Measurements from ENCODE around the gene TBX21. TPM values are rescaled to one million over a fixed set of nuclear protein-coding genes. Genes with fewer than 3 reads are reported as not detected.
A peak's percentile ranks its signal among the peaks of the same experiment; 100 is the strongest.
"Not testable (repeated sequence)": the region's sequence is repeated elsewhere in the genome, so short reads cannot be mapped to it uniquely, and the experiment has no call there.

Gene TBX21
- total and polyA plus RNA-seq, 5 experiments from 2014 or later, result 0.42 to 27.4 (median 1.6) TPM

DNA sequence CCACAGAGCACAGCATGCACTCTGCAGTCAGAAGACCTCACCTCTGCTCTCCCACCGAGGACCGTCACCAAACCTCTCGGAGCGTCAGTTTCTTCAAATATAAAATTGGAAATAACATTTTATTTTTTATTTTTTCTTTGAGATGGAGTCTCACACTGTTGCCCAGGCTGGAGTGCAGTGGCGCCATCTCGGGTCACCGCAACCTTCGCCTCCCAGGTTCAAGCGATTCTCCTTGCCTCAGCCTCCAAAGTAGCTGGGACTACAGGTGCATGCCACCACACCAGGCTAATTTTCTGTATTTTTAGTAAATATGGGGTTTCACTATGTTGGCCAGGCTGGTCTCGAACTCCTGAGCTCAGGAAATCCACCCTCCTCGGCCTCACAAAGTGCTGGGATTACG is 6.9 kb downstream of the TBX21 start:
- POLR2A ChIA-PET, H3K36me3 Mint-ChIP-seq, H3K9me3 Mint-ChIP-seq, ATAC-seq, DNase-seq, H3K27me3 Mint-ChIP-seq: not testable (repeated sequence)
- Mint-ChIP-seq H3K4me1 (peaks cover 2 to 49% (median 17%) of the 10 kb centered on the region in 4 donors), H3K27ac (peak overlapping the region in 1 of 10 donors; percentile 89), H3K4me3 (peak overlapping the region in 1 of 10 donors; percentile 68)

DNA sequence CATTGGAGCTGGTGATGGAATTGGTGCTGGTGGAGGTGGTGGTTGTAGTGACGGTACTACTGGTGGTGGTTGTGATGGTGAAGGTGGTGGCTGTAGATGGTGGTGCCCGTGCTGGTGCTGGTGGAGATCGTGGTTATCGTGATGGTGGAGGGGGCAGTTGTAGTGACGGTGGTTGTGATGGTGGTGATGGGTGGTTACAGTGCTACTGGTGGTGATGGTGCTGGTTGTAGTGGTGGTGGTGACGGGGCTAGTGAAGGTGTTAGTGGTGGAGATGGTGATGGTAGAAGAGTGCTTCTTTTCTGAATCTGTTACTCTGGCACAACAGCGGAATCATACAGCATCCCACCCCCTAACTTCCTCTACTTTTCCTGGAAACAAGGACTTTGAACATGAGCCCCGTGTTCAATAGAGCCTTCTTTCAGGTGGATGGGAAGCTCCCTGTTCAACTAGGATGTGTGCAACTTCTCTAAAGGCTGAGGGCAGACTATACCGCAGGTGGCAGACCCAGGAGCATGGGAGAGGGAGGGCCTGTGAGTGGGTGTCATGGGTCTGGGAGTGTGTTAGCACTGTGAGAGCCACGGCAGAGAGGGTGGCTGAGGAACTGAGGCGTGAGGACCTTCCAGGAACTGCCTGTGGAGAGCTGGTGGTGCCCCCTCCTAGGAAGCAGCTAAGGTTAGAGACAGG is 8.2 kb downstream of the TBX21 start:
- ATAC-seq (no peak), DNase-seq (peak in 1 of 10 donors; percentile 47)
- H3K4me1 Mint-ChIP-seq, result peaks cover 2 to 44% (median 17%) of the 10 kb centered on the region in 4 donors
- H3K4me3 Mint-ChIP-seq, result peak overlapping the region in 4 of 10 donors; percentile 6 to 70 (median 52)
- no peaks in the 10 kb centered on the region for H3K9me3 Mint-ChIP-seq
- peaks cover 0 to 7% (median 5%) of the 10 kb centered on the region in 5 donors for H3K27me3 Mint-ChIP-seq
- H3K36me3 Mint-ChIP-seq, result peaks cover 0 to 2% (median 0%) of the 10 kb centered on the region in 3 donors
- H3K27ac Mint-ChIP-seq, result peak overlapping the region in 6 of 10 donors; percentile 10 to 90 (median 58)
- POLR2A ChIA-PET, result interaction anchor here (0.6 to 1.1 kb wide), 2 partner anchors 14 to 40 kb away, joined by 3 read pairs; no protein-coding TSS in a partner anchor

GRCh38 chr17:47741793-47742145 is 8.7 kb downstream of the TBX21 start:
- DNase-seq, result no peak
- Mint-ChIP-seq H3K36me3 (peaks cover 0 to 2% (median 0%) of the 10 kb centered on the region in 3 donors), H3K4me3 (peak overlapping the region in 3 of 10 donors; percentile 13 to 70 (median 65)), H3K4me1 (peaks cover 2 to 40% (median 16%) of the 10 kb centered on the region in 4 donors), H3K9me3 (no peaks in the 10 kb centered on the region), H3K27ac (peak overlapping the region in 4 of 10 donors; percentile 10 to 89 (median 65)), H3K27me3 (peaks cover 0 to 7% (median 5%) of the 10 kb centered on the region in 5 donors)
- no peak for ATAC-seq
- POLR2A ChIA-PET, result no interaction called here

GRCh38 chr17:47742319-47743181 is 9.5 kb downstream of the TBX21 start:
- DNase-seq (peak in 9 of 10 donors; percentile 32 to 75 (median 55)), ATAC-seq (peak; percentile 77 to 82)
- Mint-ChIP-seq H3K4me3 (peak overlapping the region in 2 of 10 donors; percentile 65 to 70), H3K27ac (peak overlapping the region in 2 of 10 donors; percentile 75 to 89), H3K36me3 (peaks cover 0 to 2% (median 0%) of the 10 kb centered on the region in 3 donors), H3K9me3 (no peaks in the 10 kb centered on the region), H3K27me3 (peaks cover 0 to 7% (median 5%) of the 10 kb centered on the region in 5 donors), H3K4me1 (peaks cover 2 to 36% (median 16%) of the 10 kb centered on the region in 4 donors)
- POLR2A ChIA-PET, result no interaction called here

GRCh38 chr17:47744168-47745036 is 11.4 kb downstream of the TBX21 start:
- DNase-seq (no peak), ATAC-seq (no peak)
- no peak overlapping the region for H3K4me3 Mint-ChIP-seq
- H3K36me3 Mint-ChIP-seq, result peaks cover 0 to 2% (median 0%) of the 10 kb centered on the region in 3 donors
- POLR2A ChIA-PET, result no interaction called here
- H3K27ac Mint-ChIP-seq, result peak overlapping the region in 3 of 10 donors; percentile 19 to 64 (median 51)
- no peaks in the 10 kb centered on the region for H3K9me3 Mint-ChIP-seq
- peaks cover 2 to 33% (median 16%) of the 10 kb centered on the region in 4 donors for H3K4me1 Mint-ChIP-seq
- H3K27me3 Mint-ChIP-seq, result peaks cover 0 to 7% (median 3%) of the 10 kb centered on the region in 5 donors

DNA sequence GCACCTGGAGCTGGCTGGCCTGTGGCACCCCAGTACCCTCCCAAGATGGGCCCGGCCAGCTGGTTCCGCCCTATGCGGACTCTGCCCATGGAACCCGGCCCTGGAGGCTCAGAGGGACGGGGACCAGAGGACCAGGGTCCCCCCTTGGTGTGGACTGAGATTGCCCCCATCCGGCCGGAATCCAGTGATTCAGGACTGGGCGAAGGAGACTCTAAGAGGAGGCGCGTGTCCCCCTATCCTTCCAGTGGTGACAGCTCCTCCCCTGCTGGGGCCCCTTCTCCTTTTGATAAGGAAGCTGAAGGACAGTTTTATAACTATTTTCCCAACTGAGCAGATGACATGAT is 12.0 kb downstream of the TBX21 start:
- peaks cover 0 to 2% (median 0%) of the 10 kb centered on the region in 3 donors for H3K36me3 Mint-ChIP-seq
- H3K9me3 Mint-ChIP-seq, result no peaks in the 10 kb centered on the region
- no peak overlapping the region for H3K27ac Mint-ChIP-seq
- no peak overlapping the region for H3K4me3 Mint-ChIP-seq
- H3K4me1 Mint-ChIP-seq, result peaks cover 2 to 37% (median 16%) of the 10 kb centered on the region in 4 donors
- ATAC-seq (no peak), DNase-seq (no peak)
- peaks cover 0 to 7% (median 3%) of the 10 kb centered on the region in 5 donors for H3K27me3 Mint-ChIP-seq
- POLR2A ChIA-PET, result no interaction called here

DNA sequence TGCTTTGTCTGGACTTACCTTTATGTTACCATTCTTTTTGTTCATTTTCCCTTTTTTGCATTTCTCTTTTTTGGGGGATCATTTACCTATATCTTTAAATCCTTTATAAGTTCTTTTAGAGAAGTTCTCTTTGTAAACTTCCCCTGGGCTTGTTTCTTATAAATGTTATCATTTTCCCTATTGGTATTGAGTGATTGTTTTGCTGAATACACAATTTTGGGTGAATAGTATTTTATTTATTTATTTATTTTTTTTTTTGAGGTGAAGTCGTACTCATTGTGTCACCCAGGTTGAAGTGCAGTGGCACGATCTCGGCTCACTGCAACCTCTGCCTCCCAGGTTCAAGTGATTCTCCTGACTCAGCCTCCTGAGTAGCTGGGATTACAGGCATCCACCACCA is 18.4 kb downstream of the TBX21 start:
- DNase-seq, result no peak
- ATAC-seq, result no peak
- Mint-ChIP-seq H3K4me3 (no peak overlapping the region), H3K9me3 (peaks cover 0 to 2% (median 0%) of the 10 kb centered on the region in 9 donors), H3K27me3 (peaks cover 0 to 17% (median 4%) of the 10 kb centered on the region in 5 donors), H3K4me1 (peaks cover 0 to 17% (median 0%) of the 10 kb centered on the region in 4 donors), H3K36me3 (no peaks in the 10 kb centered on the region), H3K27ac (peak overlapping the region in 1 of 10 donors; percentile 58)
- POLR2A ChIA-PET, result no interaction called here

GRCh38 chr17:47757386-47757785 is 24.4 kb downstream of the TBX21 start:
- POLR2A ChIA-PET, result no interaction called here
- Mint-ChIP-seq H3K4me1 (no peaks in the 10 kb centered on the region), H3K27ac (peak overlapping the region in 1 of 10 donors; percentile 50), H3K4me3 (no peak overlapping the region), H3K9me3 (peaks cover 0 to 23% (median 11%) of the 10 kb centered on the region in 9 donors), H3K27me3 (peaks cover 7 to 12% (median 11%) of the 10 kb centered on the region in 5 donors), H3K36me3 (peaks cover 0 to 10% (median 6%) of the 10 kb centered on the region in 3 donors)
- ATAC-seq (no peak), DNase-seq (no peak)

- H3K36me3 Mint-ChIP-seq, result peaks cover 0 to 21% (median 6%) of the 10 kb centered on the region in 3 donors
- no peak overlapping the region for H3K4me3 Mint-ChIP-seq
- peaks cover 0 to 31% (median 14%) of the 10 kb centered on the region in 9 donors for H3K9me3 Mint-ChIP-seq
- ATAC-seq, result no peak
- H3K4me1 Mint-ChIP-seq, result peaks cover 3 to 15% (median 7%) of the 10 kb centered on the region in 4 donors
- no peak overlapping the region for H3K27ac Mint-ChIP-seq
- POLR2A ChIA-PET, result interaction anchor here (0.6 kb wide), 1 partner anchor 352 kb away, joined by 3 read pairs; no protein-coding TSS in a partner anchor
- H3K27me3 Mint-ChIP-seq, result peaks cover 4 to 21% (median 9%) of the 10 kb centered on the region in 5 donors
- no peak for DNase-seq
Observed at GRCh38 chr17:47760409-47761140, 27.5 kb downstream of the TBX21 start.

GRCh38 chr17:47762728-47763127 is 29.7 kb downstream of the TBX21 start:
- POLR2A ChIA-PET, result no interaction called here
- Mint-ChIP-seq H3K9me3 (peaks cover 0 to 31% (median 14%) of the 10 kb centered on the region in 9 donors), H3K4me1 (peaks cover 3 to 15% (median 7%) of the 10 kb centered on the region in 4 donors), H3K27ac (peak overlapping the region in 1 of 10 donors; percentile 11), H3K4me3 (peak overlapping the region in 1 of 10 donors; percentile 11), H3K36me3 (peaks cover 0 to 21% (median 6%) of the 10 kb centered on the region in 3 donors), H3K27me3 (peaks cover 4 to 23% (median 8%) of the 10 kb centered on the region in 5 donors)
- ATAC-seq, result peak in 1 of 2 donors; percentile 51
- DNase-seq, result no peak

- no peak for ATAC-seq
- POLR2A ChIA-PET, result no interaction called here
- H3K9me3 Mint-ChIP-seq, result peaks cover 0 to 31% (median 14%) of the 10 kb centered on the region in 9 donors
- H3K27ac Mint-ChIP-seq, result peak overlapping the region in 2 of 10 donors; percentile 15 to 19
- peaks cover 0 to 21% (median 6%) of the 10 kb centered on the region in 3 donors for H3K36me3 Mint-ChIP-seq
- no peak for DNase-seq
- peaks cover 4 to 26% (median 12%) of the 10 kb centered on the region in 5 donors for H3K27me3 Mint-ChIP-seq
- H3K4me1 Mint-ChIP-seq, result peaks cover 3 to 15% (median 7%) of the 10 kb centered on the region in 4 donors
- no peak overlapping the region for H3K4me3 Mint-ChIP-seq
Observed at GRCh38 chr17:47763913-47764582, 31.0 kb downstream of the TBX21 start.
